Measurements from ENCODE around the gene DPH6.
"Not testable (repeated sequence)": the region's sequence is repeated elsewhere in the genome, so short reads cannot be mapped to it uniquely, and the experiment has no call there.

The DPH6 gene

DNA sequence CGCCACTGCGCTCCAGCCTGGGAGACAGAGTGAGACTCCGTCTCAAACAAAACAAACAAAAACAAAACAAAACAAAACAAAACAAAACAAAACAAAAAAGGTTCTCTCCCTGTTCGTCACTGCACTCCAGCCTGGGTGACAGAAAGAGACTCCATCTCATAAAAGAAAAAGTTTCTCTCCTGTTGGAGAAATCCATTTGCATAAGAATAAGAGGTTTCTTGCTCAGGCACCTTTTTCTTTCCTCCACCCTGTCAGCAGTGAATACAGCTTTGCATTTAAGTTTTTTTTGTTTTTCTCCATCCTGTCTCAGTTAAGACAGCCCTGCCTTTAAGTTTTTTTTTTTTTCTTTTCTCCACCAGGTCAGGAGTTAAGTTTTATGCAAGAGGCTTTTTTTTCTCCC is 109.5 kb downstream of the DPH6 start:
- no peak for DNase-seq (ENCODE audit: low spot score)

DNA sequence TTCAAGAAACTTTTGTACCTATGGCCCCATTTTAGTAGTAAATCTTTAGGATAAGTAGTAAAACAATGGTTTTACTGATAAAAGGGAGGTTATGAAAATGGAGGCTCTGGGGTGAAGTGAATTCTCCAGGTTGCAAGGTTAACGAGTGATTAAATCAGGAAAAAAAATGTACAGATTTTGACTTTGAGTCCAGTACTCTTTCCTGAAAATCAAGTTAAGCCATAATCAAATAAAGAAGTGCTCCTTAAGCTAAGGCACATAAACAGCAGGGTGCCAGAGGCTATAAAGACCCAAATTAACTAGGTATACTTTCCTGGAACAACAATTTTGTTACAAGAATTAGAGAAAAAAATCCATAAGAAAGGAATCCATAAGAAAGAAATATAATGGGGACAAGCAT is 114.7 kb downstream of the DPH6 start:
- DNase-seq (ENCODE audit: low spot score) = no peak

DNA sequence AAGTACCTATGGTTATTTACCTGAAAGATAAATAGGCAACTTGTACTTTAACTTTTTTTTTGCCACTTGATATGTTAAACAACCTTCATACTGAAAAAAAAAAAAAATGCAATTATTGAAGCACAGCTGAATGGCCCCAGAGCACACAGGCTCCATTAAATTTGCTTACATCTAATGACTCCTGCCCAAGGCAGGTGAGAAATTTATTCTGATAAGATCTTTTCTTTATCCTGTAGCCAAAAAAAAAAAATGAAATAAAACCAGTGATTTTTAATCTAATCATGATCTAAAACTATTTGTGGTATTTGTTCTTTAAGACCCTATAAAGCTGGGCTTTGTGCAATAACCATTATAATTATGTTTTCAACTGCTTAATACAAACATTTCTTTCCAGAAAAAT is 115.7 kb downstream of the DPH6 start:
- DNase-seq (ENCODE audit: low spot score) = no peak

DNA sequence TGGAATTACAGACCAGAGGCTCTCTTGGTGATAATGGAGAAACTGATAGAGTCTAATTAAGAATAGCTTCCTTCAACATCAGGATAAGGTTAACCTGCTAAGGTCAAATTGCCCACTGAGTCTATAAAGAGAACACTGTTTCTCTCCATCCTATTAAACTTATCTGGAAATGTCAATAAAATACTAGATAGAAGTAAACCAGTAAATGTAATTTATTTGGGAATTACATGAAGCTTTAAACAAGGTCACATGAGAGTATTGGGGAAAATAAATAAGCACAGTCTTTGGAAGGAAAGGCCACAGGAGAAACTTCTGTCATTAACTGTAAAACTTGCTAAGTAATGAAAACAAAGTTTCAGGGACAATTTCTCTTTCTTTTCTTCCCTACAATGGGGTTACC is 118.5 kb downstream of the DPH6 start:
- no peak for DNase-seq (ENCODE audit: low spot score)

DNA sequence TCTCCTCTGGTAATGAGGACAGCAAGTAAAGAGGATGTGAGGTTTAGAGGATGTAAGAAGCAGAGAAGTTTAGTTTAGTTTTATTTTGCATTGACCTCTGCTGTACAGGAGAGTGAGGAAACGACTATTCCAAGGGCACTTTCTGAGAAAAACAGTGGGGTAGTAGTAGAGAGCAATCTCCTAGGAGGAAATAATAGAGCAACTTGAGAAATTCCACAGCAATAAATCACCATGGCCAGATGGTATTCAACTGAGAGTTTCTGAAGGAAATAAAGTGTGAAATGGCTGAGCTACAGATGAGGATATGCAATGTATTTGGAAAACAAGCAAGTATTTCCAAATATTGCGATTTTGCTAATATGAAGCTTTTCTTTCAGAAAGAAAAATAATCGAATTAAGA is 118.9 kb downstream of the DPH6 start:
- no peak for DNase-seq (ENCODE audit: low spot score)

DNA sequence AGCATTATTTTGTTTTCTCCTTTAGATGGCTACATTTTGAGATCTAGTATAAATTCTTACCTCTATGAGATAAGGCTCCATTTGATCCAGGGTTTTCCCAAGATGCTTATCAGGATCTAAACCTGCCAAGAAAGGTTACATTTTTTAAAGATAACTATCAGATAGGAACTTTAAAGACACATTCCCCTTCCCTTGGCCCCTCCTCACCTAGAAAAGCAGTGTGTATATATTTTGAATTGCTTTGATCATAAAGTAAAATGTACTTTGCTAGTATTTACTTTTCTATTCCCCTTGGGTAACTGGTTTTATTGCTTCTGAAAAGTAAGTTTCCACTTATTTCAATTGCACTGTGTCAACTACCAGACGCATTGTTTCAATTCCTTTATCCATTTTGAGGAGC is 135.2 kb downstream of the DPH6 start:
- no peak for DNase-seq (ENCODE audit: low spot score)

DNA sequence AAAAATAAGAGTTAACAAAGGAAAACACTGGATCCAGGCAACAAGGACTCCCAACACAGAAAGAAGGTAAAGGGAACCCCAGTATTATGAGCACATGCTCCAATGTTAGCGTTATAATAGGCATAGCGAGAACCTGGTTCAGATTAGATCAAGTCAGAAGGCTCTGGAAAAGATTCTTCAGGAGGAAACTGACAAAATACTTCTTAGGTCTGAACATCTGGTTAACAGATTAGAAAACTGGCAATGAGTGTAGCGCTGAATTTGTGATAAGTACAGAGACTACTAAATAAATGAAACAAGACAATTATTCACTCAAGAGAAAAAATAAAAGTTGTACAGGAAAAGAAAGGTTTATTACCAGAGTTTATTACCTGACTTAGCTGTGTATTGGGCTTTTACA is 146.1 kb downstream of the DPH6 start:
- no peak for DNase-seq (ENCODE audit: low spot score)

DNA sequence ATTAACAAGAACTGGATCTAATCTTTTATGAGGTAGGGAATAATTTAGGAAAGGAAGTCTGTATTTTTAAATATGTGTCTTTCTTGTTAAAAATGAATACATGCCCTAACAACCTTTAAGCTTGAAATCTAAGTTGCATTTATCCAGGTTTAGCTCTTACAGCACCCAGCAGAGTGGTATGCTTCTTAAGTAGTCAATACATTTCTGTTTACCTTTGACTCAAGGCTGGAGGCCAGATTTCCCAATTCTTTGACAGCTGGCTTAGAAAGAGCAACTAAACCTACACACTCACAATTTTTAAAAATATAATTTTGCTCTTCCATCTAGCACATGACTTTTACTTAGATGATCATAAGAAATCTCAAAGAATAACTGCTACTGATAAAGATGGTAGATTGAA is 148.9 kb downstream of the DPH6 start:
- DNase-seq (ENCODE audit: low spot score) = no peak

DNA sequence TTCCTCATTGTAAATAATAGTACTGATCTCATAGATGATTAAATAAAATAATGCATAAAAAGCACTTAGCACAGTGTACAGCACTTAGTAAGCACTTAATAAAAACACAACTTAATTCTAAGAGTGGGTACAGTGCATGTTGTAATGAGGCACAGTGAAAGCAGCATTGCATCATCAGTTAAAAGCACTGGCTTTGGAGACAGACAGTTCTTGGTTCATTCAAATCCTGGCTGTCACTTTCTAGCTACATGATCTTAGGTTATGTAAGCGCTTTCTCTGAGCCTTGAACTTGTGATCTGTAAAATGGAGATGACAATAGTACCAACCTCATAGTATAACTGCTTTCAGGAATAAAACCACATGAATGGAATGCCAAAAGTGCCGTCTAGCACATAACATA is 151.5 kb downstream of the DPH6 start:
- DNase-seq (ENCODE audit: low spot score) = no peak

DNA sequence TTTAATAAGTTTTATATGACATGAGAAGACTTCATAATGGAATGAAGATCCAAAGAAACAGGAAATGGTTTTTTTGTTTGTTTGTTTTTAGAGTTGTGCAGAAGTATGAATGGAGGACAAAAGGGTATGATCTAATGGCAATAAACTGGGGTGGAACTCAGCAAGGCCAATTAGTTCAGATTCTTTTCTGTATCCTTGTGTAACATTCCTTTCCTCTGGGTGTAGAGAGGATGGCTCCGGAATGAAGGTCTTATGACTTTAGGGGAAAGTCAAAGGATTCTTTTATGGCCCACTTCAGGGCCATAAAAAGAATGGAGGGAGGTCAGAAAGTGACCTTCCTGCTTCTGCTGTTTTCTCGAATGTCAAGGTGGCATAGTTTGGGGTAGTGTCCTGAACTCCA is 152.6 kb downstream of the DPH6 start:
- no peak for DNase-seq (ENCODE audit: low spot score)

DNA sequence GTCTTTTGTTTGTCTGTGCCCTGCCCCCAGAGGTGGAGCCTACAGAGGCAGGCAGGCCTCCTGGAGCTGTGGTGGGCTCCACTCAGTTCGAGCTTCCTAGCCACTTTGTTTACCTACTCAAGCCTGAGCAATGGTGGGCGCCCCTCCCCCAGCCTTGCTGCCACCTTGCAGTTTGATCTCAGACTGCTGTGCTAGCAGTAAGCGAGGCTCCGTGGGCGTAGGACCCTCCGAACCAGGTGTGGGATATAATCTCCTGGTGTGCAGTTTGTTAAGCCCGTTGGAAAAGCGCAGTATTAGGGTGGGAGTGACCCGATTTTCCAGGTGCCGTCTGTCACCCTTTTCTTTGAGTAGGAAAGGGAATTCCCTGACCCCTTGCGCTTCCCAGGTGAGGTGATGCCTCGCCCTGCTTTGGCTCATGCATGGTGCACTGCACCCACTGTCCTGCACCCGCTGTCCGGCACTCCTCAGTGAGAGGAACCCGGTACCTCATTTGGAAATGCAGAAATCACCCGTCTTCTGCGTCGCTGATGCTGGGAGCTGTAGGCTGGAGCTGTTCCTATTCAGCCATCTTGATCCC is 154.5 kb downstream of the DPH6 start:
- not testable (repeated sequence) for DNase-seq (ENCODE audit: low spot score)

DNA sequence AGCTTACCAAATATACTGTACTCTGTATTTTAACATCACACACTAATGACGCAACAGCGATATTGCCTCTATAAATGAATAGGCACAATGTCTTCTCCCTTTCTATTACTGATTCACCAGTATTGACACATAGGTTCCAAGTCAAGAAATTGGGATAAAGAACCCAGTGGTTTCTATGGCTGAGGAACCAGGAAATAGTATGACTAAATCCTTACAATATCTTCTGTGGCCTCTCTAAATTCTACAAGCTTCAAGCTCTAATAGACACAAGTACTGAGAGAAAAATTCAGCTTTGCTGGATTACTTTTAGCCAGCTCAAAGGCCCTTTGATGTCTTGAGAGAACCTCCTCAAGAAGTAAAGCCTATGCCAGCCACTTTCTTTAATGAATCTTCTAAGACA is 162.5 kb downstream of the DPH6 start:
- DNase-seq (ENCODE audit: low spot score) = no peak

DNA sequence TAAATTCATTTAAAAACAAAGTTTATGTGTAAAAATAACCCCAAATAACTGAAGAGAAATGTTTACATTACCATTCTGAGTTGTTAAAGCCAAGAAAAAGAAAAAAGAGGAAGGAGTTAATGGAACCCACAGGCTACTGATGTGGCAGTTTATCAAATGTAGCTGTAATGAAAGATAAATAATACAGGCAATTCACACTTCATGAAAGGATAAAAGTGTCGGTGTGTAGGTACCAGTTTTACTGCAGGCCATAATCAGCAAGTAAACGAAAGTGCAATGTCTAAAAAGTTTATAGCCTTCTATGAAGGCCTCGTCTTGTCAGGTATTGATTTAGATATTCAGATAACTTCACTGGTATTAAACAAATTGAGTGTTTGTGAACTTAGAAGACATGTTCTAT is 164.6 kb downstream of the DPH6 start:
- DNase-seq (ENCODE audit: low spot score) = no peak

DNA sequence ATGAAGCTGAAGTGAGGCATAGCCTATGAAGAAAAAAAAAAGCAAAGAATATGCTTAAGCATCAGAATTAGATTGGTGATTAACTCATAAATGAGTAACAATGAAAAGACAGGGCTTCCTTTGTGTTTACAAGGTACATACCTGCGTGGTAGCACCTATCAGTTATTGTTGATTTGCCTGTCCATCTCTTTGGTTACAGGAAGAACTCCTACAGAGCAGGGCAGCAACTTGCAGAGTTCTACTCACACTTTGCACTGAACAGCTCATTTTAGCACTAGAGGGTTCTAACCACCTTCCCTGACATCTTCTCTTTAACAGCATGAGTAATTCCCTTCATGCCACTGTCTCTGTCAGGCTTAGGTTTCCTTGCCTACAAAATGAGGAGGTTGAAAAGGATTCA is 166.0 kb downstream of the DPH6 start:
- no peak for DNase-seq (ENCODE audit: low spot score)

DNA sequence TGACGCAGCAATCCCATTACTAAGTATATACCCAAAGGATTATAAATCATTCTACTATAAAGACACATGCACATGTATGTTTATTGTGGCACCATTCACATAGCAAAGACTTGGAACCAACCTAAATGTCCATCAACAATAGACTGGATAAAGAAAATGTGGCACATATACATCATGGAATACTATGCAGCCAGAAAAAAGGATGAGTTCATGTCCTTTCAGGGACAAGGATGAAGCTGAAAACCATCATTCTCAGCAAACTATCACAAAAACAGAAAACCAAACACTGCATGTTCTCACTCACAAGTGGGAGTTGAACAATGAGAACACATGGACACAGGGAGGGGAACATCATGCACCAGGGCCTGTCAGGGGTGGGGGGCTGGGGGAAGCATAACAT is 167.5 kb downstream of the DPH6 start:
- DNase-seq (ENCODE audit: low spot score) = not testable (repeated sequence)

DNA sequence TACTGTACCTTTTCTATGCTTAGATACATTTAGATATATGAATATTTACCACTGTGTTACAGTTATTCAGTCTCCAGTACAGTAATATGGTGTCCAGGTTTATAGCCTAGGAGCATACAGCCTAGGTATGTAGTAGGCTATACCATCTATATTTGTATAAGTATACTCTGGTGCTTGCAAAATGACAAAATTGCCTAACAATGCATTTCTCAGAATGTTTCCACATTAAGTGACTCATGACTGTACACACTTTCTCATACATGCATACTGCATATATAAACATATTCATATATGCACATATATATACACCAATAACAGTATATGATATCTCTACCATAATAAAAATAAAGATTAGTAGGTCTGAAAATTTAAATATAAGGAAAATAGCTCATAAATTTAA is 169.3 kb downstream of the DPH6 start:
- DNase-seq (ENCODE audit: low spot score) = no peak

DNA sequence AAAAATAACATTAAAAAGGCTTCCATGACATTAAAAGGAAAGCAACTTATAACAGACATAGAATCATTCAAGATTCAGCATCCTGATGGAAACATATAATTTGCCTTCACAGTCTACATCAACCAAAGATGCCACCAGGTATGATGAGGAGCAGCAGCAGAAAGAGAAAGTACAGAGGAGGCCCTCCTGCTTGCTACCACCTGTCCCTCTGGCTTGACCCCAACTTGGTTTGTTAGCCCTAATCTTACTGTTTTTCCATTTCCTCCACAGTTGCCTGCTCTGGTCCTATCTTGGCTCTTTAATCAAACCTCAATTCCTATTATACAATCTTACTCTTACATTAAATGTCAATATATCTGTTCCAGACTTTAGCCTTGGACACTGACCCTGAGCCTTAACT is 171.3 kb downstream of the DPH6 start:
- no peak for DNase-seq (ENCODE audit: low spot score)

DNA sequence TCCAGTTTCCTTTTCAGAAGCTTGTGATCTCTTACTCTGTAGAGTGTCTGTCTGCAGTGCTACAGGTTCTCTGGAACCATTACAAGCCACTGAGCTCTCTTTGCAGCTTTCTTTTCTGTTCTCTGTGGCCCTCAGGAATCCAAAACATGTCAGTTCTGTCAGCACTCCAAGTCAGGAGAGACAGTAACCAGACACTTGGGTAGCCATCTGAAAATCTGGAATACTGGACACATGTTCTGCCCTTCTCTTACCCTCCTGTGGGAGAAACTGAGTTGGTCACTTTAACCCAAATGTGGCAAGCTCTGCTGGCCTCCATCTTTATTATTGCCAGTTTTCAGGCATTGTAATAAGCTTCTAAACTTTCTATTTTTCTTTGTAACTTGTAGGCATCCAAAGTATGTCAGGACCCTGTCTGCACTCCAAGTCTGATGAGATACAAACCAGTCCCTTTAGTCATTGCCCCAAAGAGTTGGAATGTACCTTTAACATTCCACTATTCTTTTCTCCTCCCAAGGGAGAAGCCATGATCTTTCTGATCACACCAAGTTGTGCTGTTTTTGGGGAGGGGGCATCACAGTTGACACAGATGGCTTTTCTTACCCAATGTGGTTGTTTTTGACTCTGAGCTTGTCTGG is 183.7 kb downstream of the DPH6 start:
- DNase-seq (ENCODE audit: low spot score) = no peak

DNA sequence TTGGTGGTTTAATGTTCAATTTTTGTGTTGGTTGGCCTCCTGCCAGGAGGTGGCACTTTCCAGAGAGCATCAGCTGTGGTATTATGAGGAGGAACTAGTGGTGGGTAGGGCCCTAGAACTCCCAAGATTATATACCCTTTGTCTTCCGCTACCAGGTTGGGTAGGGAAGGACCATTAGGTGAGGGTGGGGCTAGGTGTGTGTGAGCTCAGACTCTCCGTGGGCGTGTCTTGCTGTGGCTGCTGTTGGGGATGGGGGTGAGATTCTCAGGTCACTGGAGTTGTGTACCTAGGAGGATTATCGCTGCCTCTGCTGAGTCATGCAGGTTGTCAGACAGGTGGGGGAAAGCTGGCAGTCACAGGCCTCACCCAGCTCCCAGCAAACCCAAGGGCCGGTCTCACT is 187.1 kb downstream of the DPH6 start:
- DNase-seq (ENCODE audit: low spot score) = no peak

DNA sequence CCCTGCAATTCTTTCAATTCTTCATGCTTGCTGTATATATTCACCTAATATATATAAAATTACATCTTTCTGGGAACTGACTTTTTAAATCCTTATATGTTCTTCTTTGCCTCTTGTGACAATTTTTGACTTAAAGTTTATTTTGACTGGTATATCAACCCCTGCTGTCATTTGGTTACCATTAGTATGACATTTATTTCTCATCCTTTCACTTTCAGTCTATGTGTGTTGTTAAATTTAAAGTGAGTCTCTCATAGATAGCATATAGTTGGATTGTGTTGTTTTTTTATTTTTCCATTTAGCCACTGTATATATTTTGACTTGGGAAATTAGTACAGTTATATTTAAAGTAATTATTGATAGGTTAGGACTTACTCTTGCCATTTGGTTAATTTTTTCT is 194.9 kb downstream of the DPH6 start:
- no peak for DNase-seq (ENCODE audit: low spot score)

DNA sequence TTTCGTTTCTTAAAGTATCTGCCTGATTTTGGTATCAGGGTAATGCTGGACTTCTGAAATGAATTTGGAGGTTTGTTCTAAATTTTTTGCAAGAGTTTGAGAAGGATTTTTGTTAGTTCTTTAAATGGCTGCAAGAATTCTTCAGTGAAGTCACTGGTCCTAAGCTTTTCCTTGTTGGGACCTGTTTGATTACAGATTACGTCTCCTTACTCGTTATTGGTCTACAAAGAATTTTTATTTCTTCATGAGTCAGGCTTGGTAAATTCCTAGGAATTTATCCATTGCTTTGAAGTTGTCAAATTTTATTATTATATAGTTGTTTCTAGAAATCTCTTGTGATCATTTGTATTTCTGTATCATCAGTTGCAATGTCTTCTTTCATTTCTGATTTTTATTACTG is 196.0 kb downstream of the DPH6 start:
- DNase-seq (ENCODE audit: low spot score) = no peak

DNA sequence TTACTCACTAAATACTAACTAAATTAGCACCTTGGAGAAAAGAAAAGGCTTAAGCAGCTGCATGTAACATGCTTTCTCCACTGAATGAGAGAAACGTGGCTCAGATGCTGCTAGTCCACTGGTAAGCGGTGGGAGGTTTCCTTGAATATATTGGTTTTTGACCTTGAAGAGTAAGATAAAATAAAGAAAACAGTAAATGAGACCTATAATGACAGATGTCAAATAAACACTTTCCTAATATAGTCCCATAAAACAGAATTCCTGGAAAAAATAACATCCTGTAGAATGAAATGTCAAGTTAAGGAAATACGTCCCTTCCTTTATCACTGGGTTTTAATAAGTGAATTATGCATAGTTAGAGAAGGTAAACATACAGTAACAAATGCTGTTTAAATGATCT is 215.0 kb downstream of the DPH6 start:
- DNase-seq (ENCODE audit: low spot score) = no peak

DNA sequence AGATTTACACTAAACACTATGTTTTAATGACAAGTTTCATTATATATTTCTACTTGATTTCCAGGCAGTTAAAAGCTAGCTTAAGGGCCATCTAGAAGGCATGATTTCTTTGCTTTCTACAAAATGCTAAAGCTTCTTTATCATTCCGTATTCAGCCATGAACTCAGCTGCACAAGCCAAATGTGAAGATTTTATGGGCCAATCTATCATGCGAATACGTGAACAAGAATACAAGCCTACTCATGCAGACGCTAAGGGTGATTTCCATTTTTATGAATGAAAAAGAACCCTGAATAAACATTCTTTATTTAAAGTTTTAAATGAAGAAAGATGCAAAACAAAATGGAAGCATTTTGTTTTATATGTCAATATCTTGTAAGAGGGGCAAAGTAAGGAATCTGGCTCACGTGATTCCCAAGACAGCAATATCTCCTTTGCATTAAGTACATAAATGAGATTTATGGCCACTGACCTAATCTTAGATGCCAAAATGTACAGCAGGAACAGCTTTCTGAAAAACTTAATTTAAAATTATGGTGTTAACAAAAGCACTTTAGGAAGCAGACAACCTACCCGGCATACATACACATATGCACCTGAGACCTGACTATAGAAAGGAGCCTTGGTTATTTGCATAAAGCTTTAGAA is 215.8 kb downstream of the DPH6 start:
- no peak for DNase-seq (ENCODE audit: low spot score)

DNA sequence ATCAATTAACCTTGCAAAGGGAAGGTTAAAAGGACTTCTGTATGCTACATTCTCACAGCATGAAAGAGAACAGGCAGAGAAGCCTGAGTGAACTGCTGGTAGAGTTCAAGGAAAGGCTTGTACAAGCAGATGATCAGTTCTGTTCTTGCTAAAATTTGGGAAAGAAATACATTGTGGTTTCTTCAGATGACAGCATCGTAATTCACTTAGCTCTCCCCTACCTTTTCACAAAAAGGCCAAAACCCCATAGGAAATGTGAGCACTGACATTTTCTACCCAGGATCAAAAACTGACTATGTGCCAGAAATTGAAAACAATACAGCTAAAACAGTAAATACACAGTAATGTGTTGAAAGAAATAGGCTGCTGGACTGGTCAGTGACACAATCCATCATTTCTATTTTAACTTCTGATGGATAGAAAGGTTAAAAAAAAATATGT is 216.4 kb downstream of the DPH6 start:
- DNase-seq (ENCODE audit: low spot score) = no peak

Measured in D341Med (cell line).